Measurements from ENCODE around the gene GATM.

The GATM gene

GRCh38 chr15:45378149-45378912 is at the start of gene GATM:
TSS of gene GATM (minus strand) at chr15:45378544. CDS start at chr15:45378453, 91 bp downstream.
- TF ChIP-seq CTCF (IDR thresholded peaks at IDR 0.05): no peak

GRCh38 chr15:45427085-45427484 is 48.7 kb upstream of the GATM start:
- TF ChIP-seq CTCF (IDR thresholded peaks at IDR 0.05): no peak

- TF ChIP-seq CTCF (IDR thresholded peaks at IDR 0.05): no peak
Measured at GRCh38 chr15:45425135-45425534, 46.8 kb upstream of the GATM start.

GRCh38 chr15:45424429-45424828 is 46.1 kb upstream of the GATM start:
- no peak for TF ChIP-seq CTCF (IDR thresholded peaks at IDR 0.05)

GRCh38 chr15:45417303-45417950 is 39.1 kb upstream of the GATM start:
- no peak for TF ChIP-seq CTCF (IDR thresholded peaks at IDR 0.05)

- no peak for TF ChIP-seq CTCF (IDR thresholded peaks at IDR 0.05)
Measured at GRCh38 chr15:45414215-45414885, 36.0 kb upstream of the GATM start.

GRCh38 chr15:45409596-45409995 is 31.3 kb upstream of the GATM start:
- TF ChIP-seq CTCF (IDR thresholded peaks at IDR 0.05): no peak
